Suprapubic skin (tissue), 4 donors: ENCODE results near the gene KIAA0319L. TPM values are rescaled to one million over a fixed set of nuclear protein-coding genes. Genes with fewer than 3 reads are reported as not detected.
A peak's percentile ranks its signal among the peaks of the same experiment; 100 is the strongest.

Experiments used
- DNase-seq, 2 donors: peaks; one replicate each; pipeline ENCODE4 v3.0.0-alpha.2; 2019; ENCODE audit warnings: low spot score in 2 of 2
- H3K27ac ChIP-seq: fragments of 200-600 bp; sonication (generic); one replicate; pipeline ENCODE4 v1.5.1; 2019
- H3K27me3 ChIP-seq: fragments of 200-600 bp; sonication (generic); one replicate; pipeline ENCODE4 v1.5.1; 2019
- H3K36me3 ChIP-seq: fragments of 200-600 bp; sonication (generic); one replicate; pipeline ENCODE4 v1.5.1; 2019
- H3K4me1 ChIP-seq: fragments of 200-600 bp; sonication (generic); one replicate; pipeline ENCODE4 v1.5.1; 2019
- H3K4me3 ChIP-seq: fragments of 200-600 bp; sonication (generic); one replicate; pipeline ENCODE4 v1.5.1; 2019; ENCODE audit warnings: mild to moderate bottlenecking
- H3K9me3 ChIP-seq: fragments of 200-600 bp; sonication (generic); one replicate; pipeline ENCODE4 v1.5.1; 2019
- CTCF ChIP-seq, 2 donors: fragments of 200-600 bp in 1 of 2; fragments of 450-650 bp in 1 of 2; sonication (generic) in 1 of 2; IDR thresholded peaks; one replicate each; pipeline ENCODE4 v1.5.1; 2016 to 2019; ENCODE audit warnings: antibody characterized with exemption in 2 of 2, mild to moderate bottlenecking in 1 of 2, moderate library complexity in 1 of 2
- EP300 ChIP-seq: sonication (generic); formaldehyde crosslinking; IDR thresholded peaks from one replicate; pipeline ENCODE4 v1.6.1; 2017; ENCODE audit warnings: antibody characterized with exemption
- POLR2A ChIP-seq, 2 donors: fragments of 450-650 bp; IDR thresholded peaks; one replicate each; pipeline ENCODE4 v1.6.1; 2017; ENCODE audit warnings: antibody characterized with exemption in 2 of 2, mild to moderate bottlenecking in 2 of 2, moderate library complexity in 2 of 2
- POLR2AphosphoS5 ChIP-seq, 3 donors: sonication (generic); formaldehyde crosslinking; IDR thresholded peaks; one replicate each; pipeline ENCODE4 v1.6.1; 2017; ENCODE audit warnings: antibody characterized with exemption in 3 of 3
- WGBS: methylation state at CpG from one replicate; pipeline ENCODE4 v1.1.5; 2018; 5-methylcytosine and 5-hydroxymethylcytosine counted together
- total RNA-seq, 4 donors: library from RNA; depleted of rRNA; stranded (reverse); fragments of >200 nt; gene quantifications; one replicate each; pipeline ENCODE4 v1.1.0, GENCODE V29; 2016

The KIAA0319L gene
- total RNA-seq, 4 donors from 2014 or later: 52.1 to 124 (median 83.5) TPM

DNA sequence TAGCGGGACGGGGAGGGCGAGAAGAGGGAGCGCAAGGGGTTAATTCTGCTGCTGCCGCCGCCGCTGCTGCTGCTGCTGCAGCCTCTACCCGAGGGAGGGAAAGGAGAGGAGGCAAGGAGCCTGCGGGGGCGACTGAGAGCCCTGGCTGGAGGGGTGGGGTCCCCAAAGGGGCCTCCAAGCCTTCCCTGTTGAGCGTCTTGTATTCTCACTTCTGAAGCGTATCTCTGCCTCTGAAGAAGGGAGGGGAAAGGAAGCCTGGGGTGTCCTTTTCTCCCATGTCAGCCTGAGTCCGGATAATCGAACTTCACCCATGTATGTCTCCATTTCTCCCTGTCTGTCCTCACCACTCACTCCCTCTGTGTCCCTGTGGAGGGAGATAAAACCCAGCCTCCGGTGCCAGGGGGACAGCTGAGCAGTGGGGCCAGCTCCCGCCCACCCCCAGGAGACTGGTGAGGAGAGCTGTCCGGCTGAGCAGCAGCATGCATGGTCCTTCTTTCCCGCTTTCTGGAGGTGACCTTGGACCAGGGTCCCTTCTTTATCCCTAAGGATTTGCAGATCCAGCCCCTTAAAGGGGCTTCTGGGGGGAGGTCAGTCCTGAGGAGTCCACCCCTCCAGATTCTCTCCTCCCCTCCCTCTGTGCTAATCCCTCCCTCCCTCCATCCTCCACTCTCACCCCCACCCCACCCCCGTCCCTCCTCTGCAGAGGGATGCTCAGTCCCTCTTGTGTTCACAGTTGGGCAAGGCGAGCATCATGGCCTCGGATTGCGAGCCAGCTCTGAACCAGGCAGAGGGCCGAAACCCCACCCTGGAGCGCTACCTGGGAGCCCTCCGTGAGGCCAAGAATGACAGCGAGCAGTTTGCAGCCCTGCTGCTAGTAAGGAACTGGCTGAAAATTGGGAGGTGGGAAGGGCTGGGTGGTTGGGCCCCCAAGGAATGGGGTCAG is 1.4 kb upstream of the KIAA0319L start:
- Histone ChIP-seq H3K27me3 (no peaks in the 10 kb centered on the region), H3K4me3 (peak overlapping the region; percentile 76), H3K36me3 (peaks cover 18% of the 10 kb centered on the region), H3K9me3 (no peaks in the 10 kb centered on the region), H3K27ac (peak overlapping the region; percentile 91), H3K4me1 (peaks cover 70% of the 10 kb centered on the region)
- TF ChIP-seq POLR2AphosphoS5 (IDR thresholded peaks at IDR 0.05) (no peak), POLR2A (IDR thresholded peaks at IDR 0.05) (no peak), CTCF (IDR thresholded peaks at IDR 0.05) (no peak)
- DNase-seq: peak in 1 of 2 donors; percentile 78
- WGBS: 33% methylated on average over 18 of the region's 26 CpGs

DNA sequence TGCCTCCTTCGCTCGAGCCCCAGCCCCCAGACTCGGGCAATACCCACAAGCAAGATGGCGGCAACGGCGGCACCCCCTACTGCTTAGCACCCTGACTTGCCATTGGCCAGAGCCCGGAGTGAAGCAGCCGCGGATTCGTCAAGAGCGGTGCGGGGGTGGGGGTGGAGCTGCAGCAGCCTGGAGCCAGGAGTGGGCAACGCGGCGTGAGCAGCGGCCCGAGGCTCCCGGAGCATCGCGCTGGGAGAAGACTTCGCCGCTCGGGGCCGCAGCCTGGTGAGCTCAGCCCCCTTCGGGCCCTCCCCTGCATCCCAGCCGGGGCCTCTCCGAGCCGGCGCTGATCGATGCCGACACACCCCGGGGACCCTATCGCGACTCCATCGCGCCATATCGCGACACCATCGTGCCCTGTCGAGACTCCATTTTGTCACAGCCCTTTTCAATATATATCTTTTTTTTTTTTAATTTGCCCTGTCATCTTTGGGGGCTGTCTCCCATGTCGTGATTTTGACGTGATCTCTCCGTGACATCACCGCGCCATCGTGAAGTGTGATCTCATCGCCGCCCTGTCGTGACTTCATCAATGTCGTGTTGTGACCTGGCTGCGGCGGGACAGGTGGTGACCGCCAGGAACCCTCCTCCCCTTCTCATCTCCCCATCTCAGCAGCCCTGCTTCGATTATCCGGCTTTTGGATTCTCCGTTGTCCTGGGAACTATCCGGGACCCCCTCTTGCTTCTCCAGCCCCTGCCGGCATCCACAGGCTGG is 589 bp upstream of the KIAA0319L start, which contains the start of gene NCDN:
Gene NCDN, plus strand, starts transcription at position 189 of the 763 bp plus-strand sequence. Its CDS starts 392 bp downstream, at position 581.
- H3K27me3 ChIP-seq: no peaks in the 10 kb centered on the region
- under 1% methylated on average over 42 of the region's 58 CpGs for WGBS
- TF ChIP-seq POLR2AphosphoS5 (IDR thresholded peaks at IDR 0.05): peak in 1 of 3 donors; percentile 49
- TF ChIP-seq CTCF (IDR thresholded peaks at IDR 0.05): no peak
- no peak for TF ChIP-seq EP300
- H3K4me1 ChIP-seq: peaks cover 74% of the 10 kb centered on the region
- no peaks in the 10 kb centered on the region for H3K9me3 ChIP-seq
- H3K4me3 ChIP-seq: peak within 1 kb of the TSS; percentile 76
- peaks cover 13% of the 10 kb centered on the region for H3K36me3 ChIP-seq
- H3K27ac ChIP-seq: peak within 1 kb of the TSS; percentile 91
- peak; percentile 99 for DNase-seq

DNA sequence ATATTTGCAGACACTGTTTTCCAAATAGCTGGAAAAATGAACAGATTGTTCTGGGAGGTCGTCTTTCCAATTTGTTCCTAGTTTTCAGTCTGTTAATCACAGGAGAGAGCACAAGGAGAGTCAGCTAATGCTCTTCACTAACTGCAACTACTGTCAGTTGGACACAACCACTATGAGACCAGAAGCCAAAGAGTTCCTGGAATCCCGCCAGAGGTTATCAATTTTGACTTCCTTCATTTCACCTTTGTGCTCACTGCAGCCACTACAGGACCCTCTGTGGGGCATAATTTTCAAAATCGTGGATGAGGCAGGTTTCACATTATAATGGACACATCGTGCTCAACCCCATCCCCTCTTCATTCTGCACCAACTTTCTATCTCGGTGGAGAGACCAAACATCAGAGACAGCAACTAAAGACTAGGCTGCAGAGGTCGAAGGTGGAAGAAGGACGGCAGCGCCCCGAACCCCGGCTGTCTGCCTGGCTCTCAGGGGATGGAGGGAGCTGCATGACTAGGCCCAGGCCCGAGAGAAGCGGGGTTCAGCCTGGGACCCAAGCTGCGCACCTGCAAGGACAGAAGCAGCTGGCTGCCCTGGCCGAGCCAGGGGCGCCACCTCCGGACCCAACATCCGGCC is 602 bp downstream of the KIAA0319L start:
- H3K27ac ChIP-seq: peak overlapping the region; percentile 91
- no peaks in the 10 kb centered on the region for H3K9me3 ChIP-seq
- WGBS: 2% methylated on average over 10 of the region's 17 CpGs
- peaks cover 14% of the 10 kb centered on the region for H3K36me3 ChIP-seq
- no peak for DNase-seq
- H3K4me1 ChIP-seq: peaks cover 71% of the 10 kb centered on the region
- TF ChIP-seq CTCF (IDR thresholded peaks at IDR 0.05): no peak
- TF ChIP-seq EP300: no peak
- no peak for TF ChIP-seq POLR2A (IDR thresholded peaks at IDR 0.05)
- TF ChIP-seq POLR2AphosphoS5 (IDR thresholded peaks at IDR 0.05): no peak
- no peaks in the 10 kb centered on the region for H3K27me3 ChIP-seq
- peak overlapping the region; percentile 76 for H3K4me3 ChIP-seq

GRCh38 chr1:35555601-35556477 is 1.4 kb downstream of the KIAA0319L start:
- Histone ChIP-seq H3K4me1 (peaks cover 64% of the 10 kb centered on the region), H3K27me3 (no peaks in the 10 kb centered on the region), H3K27ac (peak overlapping the region; percentile 91), H3K9me3 (no peaks in the 10 kb centered on the region), H3K36me3 (peaks cover 20% of the 10 kb centered on the region), H3K4me3 (peak overlapping the region; percentile 76)
- no peak for DNase-seq
- TF ChIP-seq POLR2A (IDR thresholded peaks at IDR 0.05) (no peak), POLR2AphosphoS5 (IDR thresholded peaks at IDR 0.05) (no peak)
- WGBS: 46% methylated on average over 10 of the region's 10 CpGs

- 42% methylated on average over 4 of the region's 4 CpGs for WGBS
- Histone ChIP-seq H3K4me1 (peaks cover 57% of the 10 kb centered on the region), H3K4me3 (no peak overlapping the region), H3K9me3 (no peaks in the 10 kb centered on the region), H3K27ac (peak overlapping the region; percentile 11), H3K27me3 (no peaks in the 10 kb centered on the region), H3K36me3 (peaks cover 22% of the 10 kb centered on the region)
- no peak for DNase-seq
- no peak for TF ChIP-seq POLR2A (IDR thresholded peaks at IDR 0.05)
- TF ChIP-seq CTCF (IDR thresholded peaks at IDR 0.05): no peak
- TF ChIP-seq EP300: no peak
- TF ChIP-seq POLR2AphosphoS5 (IDR thresholded peaks at IDR 0.05): no peak
Measured at GRCh38 chr1:35555212-35555584, 2.0 kb downstream of the KIAA0319L start.
